ENCODE data around the gene FLT4. TPM values are rescaled to one million over a fixed set of nuclear protein-coding genes. Genes with fewer than 3 reads are reported as not detected.

FLT4 gene
- total RNA-seq, 1 experiment from 2014 or later = 6.3 TPM

- Mint-ChIP-seq H3K4me3 (peak overlapping the region; percentile 60 to 84), H3K27ac (no peak overlapping the region), H3K9me3 (peaks cover 0 to 1% of the 10 kb centered on the region in 2 experiments; a peak in 2 of 5 replicates), H3K27me3 (ENCODE audit: low read depth) (peaks cover 73% of the 10 kb centered on the region), H3K36me3 (ENCODE audit: insufficient read depth in 1 of 3, low read depth in 3 of 3) (peaks cover 0 to 5% (median 0%) of the 10 kb centered on the region in 3 experiments; a peak in 1 of 7 replicates), H3K4me1 (peaks cover 10 to 20% of the 10 kb centered on the region in 2 experiments)
- peak; percentile 58 for DNase-seq
- no peak overlapping the region for H2BK12ac ChIP-seq (ENCODE audit: insufficient read length, low read depth, low read length)
- no peaks in the 10 kb centered on the region for H3K4me1 ChIP-seq (ENCODE audit: insufficient read depth, low read length)
- no peak overlapping the region for H4K91ac ChIP-seq (ENCODE audit: insufficient read length, low read depth, low read length)
- H3K23me2 ChIP-seq (ENCODE audit: insufficient read length, low read depth, low read length, poor library complexity, severe bottlenecking) = peaks cover 10% of the 10 kb centered on the region
- no peak overlapping the region for H3T11ph ChIP-seq (ENCODE audit: low read length)
- no peak overlapping the region for H4K8ac ChIP-seq (replicated peaks; ENCODE audit: insufficient read length, low read depth, low read length)
- no peaks in the 10 kb centered on the region for H4K20me1 ChIP-seq (ENCODE audit: control insufficient read depth, insufficient read depth, insufficient read length)
- no peak overlapping the region for H2AFZ ChIP-seq (ENCODE audit: low read length)
- no peak overlapping the region for H2BK5ac ChIP-seq (ENCODE audit: insufficient read length, low read length)
- H3K4ac ChIP-seq (ENCODE audit: low read depth, low read length) = no peak overlapping the region
- WGBS (ENCODE audit: extremely low coverage, insufficient read length, low lambda C conversion rate) = no CpG with 5 or more reads among the region's 80 CpGs
- no peak overlapping the region; the same call in 1 of the 2 replicates for H3K14ac ChIP-seq (ENCODE audit: insufficient read depth, low read length)
- no peaks in the 10 kb centered on the region for H3K79me2 ChIP-seq (ENCODE audit: insufficient read depth, low read length)
- no peak overlapping the region for H2AK5ac ChIP-seq (ENCODE audit: insufficient read length, low read length)
- no peak overlapping the region for H3K18ac ChIP-seq (ENCODE audit: insufficient read length, low read depth, low read length)
- no peak overlapping the region for H2BK120ac ChIP-seq (ENCODE audit: low read depth, low read length, poor library complexity, severe bottlenecking)
- peaks cover 11% of the 10 kb centered on the region; the same call in 1 of the 2 replicates for H3K27me3 ChIP-seq (ENCODE audit: insufficient read depth, low read length)
- H3K79me1 ChIP-seq (ENCODE audit: insufficient read depth, low read depth, low read length, poor library complexity, severe bottlenecking) = no peaks in the 10 kb centered on the region
- H2BK15ac ChIP-seq (ENCODE audit: low read depth, low read length) = no peak overlapping the region; the same call in 1 of the 2 replicates
- H3K23ac ChIP-seq (ENCODE audit: insufficient read length, low read depth, low read length) = no peak overlapping the region
- H3K9ac ChIP-seq (ENCODE audit: extremely low read depth, insufficient read length, low read length) = no peak overlapping the region
- no peaks in the 10 kb centered on the region for H3K9me3 ChIP-seq (ENCODE audit: control insufficient read depth, low read depth, low read length)
- peak overlapping the region; percentile 66 for H3K4me2 ChIP-seq (ENCODE audit: insufficient read depth, insufficient read length, low read length)
- H3K27ac ChIP-seq (ENCODE audit: insufficient read length, low read depth, low read length) = no peak overlapping the region
- no peak overlapping the region for H3K56ac ChIP-seq (ENCODE audit: insufficient read length, low read depth, low read length)
- TF ChIP-seq CTCF (conservative IDR thresholded peaks at IDR 0.05) = peak; percentile 68
- H2BK20ac ChIP-seq (ENCODE audit: low read depth, low read length, poor library complexity, severe bottlenecking) = no peak overlapping the region
- H4K5ac ChIP-seq (ENCODE audit: insufficient read length, low read depth, low read length) = no peak overlapping the region
Measured at GRCh38 chr5:180648658-180649296, 623 bp downstream of the FLT4 start.

All from H9 (cell line).